Mesothelial cell of epicardium (in vitro differentiated cells): ENCODE data around the gene GLYATL2. TPM values are rescaled to one million over a fixed set of nuclear protein-coding genes. Genes with fewer than 3 reads are reported as not detected.

Experiments used
- DNase-seq, 2 experiments: peaks; one replicate each; pipeline ENCODE4 v3.0.0; 2021; ENCODE audit warnings: low spot score in 2 of 2; ENCODE audit not compliant: unreplicated experiment in 2 of 2
- H3K27ac Mint-ChIP-seq: 2 replicates; pipeline ENCODE4 v1.8.0; 2021; ENCODE audit warnings: mixed read lengths
- H3K27me3 Mint-ChIP-seq: 2 replicates; pipeline ENCODE4 v1.8.0; 2021; ENCODE audit warnings: low read depth, mixed read lengths
- H3K36me3 Mint-ChIP-seq: 2 replicates; pipeline ENCODE4 v1.8.0; 2021; ENCODE audit warnings: mixed read lengths
- H3K4me1 Mint-ChIP-seq: 2 replicates; pipeline ENCODE4 v1.8.0; 2021; ENCODE audit warnings: mixed read lengths
- H3K4me3 Mint-ChIP-seq: 2 replicates; pipeline ENCODE4 v1.8.0; 2021; ENCODE audit warnings: mild to moderate bottlenecking, moderate library complexity, mixed read lengths
- H3K9me3 Mint-ChIP-seq: 2 replicates; pipeline ENCODE4 v1.8.0; 2021; ENCODE audit warnings: mixed read lengths
- CTCF ChIP-seq: fragments of 200-600 bp; sonication (generic); IDR thresholded peaks from one replicate; pipeline ENCODE4 v1.5.0; 2021; ENCODE audit warnings: antibody characterized with exemption; ENCODE audit not compliant: unreplicated experiment
- total RNA-seq: library from RNA; stranded (reverse); gene quantifications from 3 replicates; pipeline ENCODE4 v1.2.1, GENCODE V29; 2021

The GLYATL2 gene
- total RNA-seq, 1 donor from 2014 or later = not detected

GRCh38 chr11:58880166-58880565 lies 35.7 kb upstream of the GLYATL2 start:
- no peak for DNase-seq
- Mint-ChIP-seq H3K9me3 (peaks cover 68% of the 10 kb centered on the region), H3K4me1 (no peaks in the 10 kb centered on the region), H3K36me3 (peaks cover 1% of the 10 kb centered on the region), H3K27me3 (no peaks in the 10 kb centered on the region), H3K27ac (no peak overlapping the region), H3K4me3 (no peak overlapping the region)
- no peak for TF ChIP-seq CTCF

GRCh38 chr11:58867556-58867955 lies 23.1 kb upstream of the GLYATL2 start:
- H3K4me3 Mint-ChIP-seq = no peak overlapping the region
- no peak overlapping the region for H3K27ac Mint-ChIP-seq
- H3K36me3 Mint-ChIP-seq = peaks cover 2% of the 10 kb centered on the region
- no peak for DNase-seq
- peaks cover 65% of the 10 kb centered on the region for H3K9me3 Mint-ChIP-seq
- no peak for TF ChIP-seq CTCF
- no peaks in the 10 kb centered on the region for H3K27me3 Mint-ChIP-seq
- no peaks in the 10 kb centered on the region for H3K4me1 Mint-ChIP-seq

- Mint-ChIP-seq H3K36me3 (peaks cover 2% of the 10 kb centered on the region), H3K27me3 (no peaks in the 10 kb centered on the region), H3K4me1 (no peaks in the 10 kb centered on the region), H3K9me3 (peaks cover 69% of the 10 kb centered on the region), H3K27ac (no peak overlapping the region), H3K4me3 (no peak overlapping the region)
- TF ChIP-seq CTCF = no peak
- no peak for DNase-seq
Measured at GRCh38 chr11:58866788-58867187, 22.3 kb upstream of the GLYATL2 start.

GRCh38 chr11:58864335-58864734 lies 19.8 kb upstream of the GLYATL2 start:
- H3K36me3 Mint-ChIP-seq = peaks cover 2% of the 10 kb centered on the region
- no peak for TF ChIP-seq CTCF
- H3K27ac Mint-ChIP-seq = no peak overlapping the region
- no peaks in the 10 kb centered on the region for H3K27me3 Mint-ChIP-seq
- H3K4me3 Mint-ChIP-seq = no peak overlapping the region
- no peaks in the 10 kb centered on the region for H3K4me1 Mint-ChIP-seq
- peaks cover 79% of the 10 kb centered on the region for H3K9me3 Mint-ChIP-seq
- DNase-seq = no peak

- peaks cover 81% of the 10 kb centered on the region for H3K9me3 Mint-ChIP-seq
- no peaks in the 10 kb centered on the region for H3K27me3 Mint-ChIP-seq
- H3K4me1 Mint-ChIP-seq = no peaks in the 10 kb centered on the region
- H3K27ac Mint-ChIP-seq = no peak overlapping the region
- H3K36me3 Mint-ChIP-seq = peaks cover 2% of the 10 kb centered on the region
- TF ChIP-seq CTCF = no peak
- H3K4me3 Mint-ChIP-seq = no peak overlapping the region
- DNase-seq = no peak
Measured at GRCh38 chr11:58863697-58864096, 19.2 kb upstream of the GLYATL2 start.

GRCh38 chr11:58861533-58861932 lies 17.0 kb upstream of the GLYATL2 start:
- H3K4me3 Mint-ChIP-seq = no peak overlapping the region
- H3K4me1 Mint-ChIP-seq = no peaks in the 10 kb centered on the region
- peaks cover 2% of the 10 kb centered on the region for H3K36me3 Mint-ChIP-seq
- H3K9me3 Mint-ChIP-seq = peaks cover 86% of the 10 kb centered on the region
- DNase-seq = no peak
- no peak for TF ChIP-seq CTCF
- no peaks in the 10 kb centered on the region for H3K27me3 Mint-ChIP-seq
- no peak overlapping the region for H3K27ac Mint-ChIP-seq
